H1 (cell line): Measurements from ENCODE around the gene CD300LG. TPM values are rescaled to one million over a fixed set of nuclear protein-coding genes. Genes with fewer than 3 reads are reported as not detected.

ENCODE experiments used
- CEBPB ChIP-seq: IDR thresholded peaks from 2 replicates; pipeline ENCODE4 v1.6.1; 2012; ENCODE audit warnings: low read depth, low read length
- CHD7 ChIP-seq: fragments of 300-600 bp; sonication (generic); IDR thresholded peaks from 2 replicates; pipeline ENCODE4 v1.7.1; 2012; ENCODE audit warnings: low read length, moderate library complexity, mild to moderate bottlenecking, inconsistent platforms; ENCODE audit not compliant: insufficient replicate concordance
- POLR2A ChIP-seq, 2 experiments: IDR thresholded peaks; 1 replicate in 1 of 2; 2 replicates in 1 of 2; pipeline ENCODE4 v1.6.1; 2011; ENCODE audit warnings: low read depth in 2 of 2, low read length in 2 of 2, mild to moderate bottlenecking in 2 of 2; ENCODE audit errors: control extremely low read depth in 1 of 2
- SIRT6 ChIP-seq: IDR thresholded peaks from one replicate; pipeline ENCODE4 v1.7.1; 2012; ENCODE audit warnings: low read length, inconsistent platforms
- TAF1 ChIP-seq: IDR thresholded peaks from 2 replicates; pipeline ENCODE4 v1.6.1; 2011; ENCODE audit warnings: mild to moderate bottlenecking, low read depth, low read length
- YY1 ChIP-seq: IDR thresholded peaks from 2 replicates; pipeline ENCODE4 v1.6.1; 2011; ENCODE audit warnings: low read depth, mild to moderate bottlenecking, low read length
- polyA plus RNA-seq, 7 experiments: library from polyadenylated mRNA; depleted of rRNA in 3 of 7; stranded (reverse) in 5 of 7; unstranded in 2 of 7; fragments of >200 nt in 5 of 7; fragments of 200-250 nt in 2 of 7; gene quantifications; 1 replicate in 5 of 7; 2 replicates in 1 of 7; 4 replicates in 1 of 7; pipeline versions ENCODE4 v1.2.1 to v1.2.3, GENCODE V29; 2011 to 2013; ENCODE audit warnings: missing spikeins in 2 of 7, mixed read lengths in 2 of 7
- total RNA-seq: library from RNA; stranded (reverse); fragmentation: NEBNext Ultra II Directional; extraction: Animal tissue kit (Norgen Biotek cat#: 25700); gene quantifications from 2 replicates; pipeline ENCODE4 v1.2.1, GENCODE V29; 2021

CD300LG gene
- total and polyA plus RNA-seq, 2 of the 8 experiments (the other 6 are each of a cell fraction or from before 2014, with no cell fraction given) = 0.06 TPM; not detected in 1

DNA sequence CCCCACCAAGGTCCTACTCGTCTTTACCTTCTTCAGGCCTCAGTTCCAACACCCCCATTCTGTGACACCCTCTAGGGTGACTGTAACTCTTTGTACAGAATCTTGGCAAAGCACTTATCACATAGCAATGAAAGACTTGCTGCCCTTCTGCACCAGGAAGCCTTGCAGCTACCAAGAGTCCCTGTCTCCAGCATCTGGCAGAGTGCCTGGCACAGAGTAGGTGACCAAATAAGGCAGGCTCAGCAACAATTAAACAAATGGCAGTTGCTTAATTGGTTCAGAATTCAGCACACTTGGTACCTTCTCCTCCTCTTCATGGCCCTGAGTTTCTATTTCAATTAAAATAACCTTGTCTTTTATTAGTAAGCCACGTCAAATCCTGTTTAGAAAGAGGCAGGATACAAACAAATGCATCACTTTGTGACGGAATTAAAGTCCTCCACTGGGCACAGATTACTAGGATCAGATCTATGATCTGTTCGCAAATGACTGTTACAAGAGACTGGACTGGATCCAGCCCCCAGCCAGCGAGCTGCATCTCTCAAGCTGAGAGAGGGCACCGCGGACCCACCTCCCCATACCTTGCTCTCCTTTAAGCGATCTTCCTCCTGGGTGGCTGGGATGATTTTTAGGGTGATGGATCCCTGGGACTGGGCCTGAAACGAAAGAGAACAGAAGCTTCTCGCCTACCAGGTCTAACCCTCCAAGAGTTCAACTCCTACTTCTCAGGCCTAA is 23.5 kb upstream of the CD300LG start (continued):
- TF ChIP-seq CHD7 = no peak
- TF ChIP-seq SIRT6 = no peak
- TF ChIP-seq YY1 = no peak
- no peak for TF ChIP-seq CEBPB
- TF ChIP-seq TAF1 = no peak
- no peak for TF ChIP-seq POLR2A (IDR thresholded peaks at IDR 0.05; ENCODE audit: control extremely low read depth in 1 of 2, low read depth in 2 of 2, low read length in 2 of 2)
- TF ChIP-seq, all 59 proteins: peak for 0
